HCT116 (cell line): Measurements from ENCODE around the gene CERS5. TPM values are rescaled to one million over a fixed set of nuclear protein-coding genes. Genes with fewer than 3 reads are reported as not detected.

ENCODE experiments used
- ATAC-seq: fragments of 200-7000 bp; cut with Tn5 transposase; 2 replicates; pipeline ENCODE4 v1.9.1; 2020; ENCODE audit warnings: mild to moderate bottlenecking, moderate library complexity
- BruUV-seq: library from RNA; stranded (reverse); fragments of 400-500 nt; replicated peaks from 2 replicates; lab custom pipeline; 2021; lab: Mats Ljungman, UMichigan
- CTCF ChIA-PET: fragments of 300-600 bp; sonication (Branson Sonifier 250); formaldehyde crosslinking; loops from one replicate; lab custom pipeline; 2021; ENCODE audit warnings: antibody characterized with exemption; lab: Charles Lee
- POLR2A ChIA-PET: fragments of 300-600, 350-600 bp; sonication (Branson Sonifier 250); formaldehyde crosslinking; loops from one replicate; lab custom pipeline; 2021; ENCODE audit warnings: antibody characterized with exemption; lab: Charles Lee
- RAD21 ChIA-PET, 2 experiments: fragments of 300-600 bp; sonication (Branson Sonifier 250); formaldehyde crosslinking; loops; one replicate each; lab custom pipeline; 2023; ENCODE audit warnings: low total read pairs in 2 of 2; ENCODE audit not compliant: uncharacterized antibody in 2 of 2, unreplicated experiment in 2 of 2, low non-redundant PET in 1 of 2; lab: Charles Lee
- DNase-seq: peaks from one replicate; pipeline ENCODE4 v3.0.0-alpha.2; 2010; ENCODE audit warnings: low read depth, low spot score
- H2AFZ ChIP-seq: fragments of 200-600 bp; shearing (Covaris generic), sonication (generic); 2 replicates; pipeline ENCODE4 v1.6.1; 2017; ENCODE audit warnings: low read depth, mixed run types, mixed read lengths, antibody characterized with exemption, low read length; ENCODE audit not compliant: poor library complexity, severe bottlenecking
- H3K27ac ChIP-seq: 2 replicates; pipeline ENCODE4 v1.5.1; 2012; ENCODE audit warnings: low read depth, low read length
- H3K27me3 ChIP-seq: fragments of 200-600 bp; sonication (generic); 2 replicates; pipeline ENCODE4 v1.6.1; 2016; ENCODE audit warnings: mixed run types, low read length, mixed read lengths; ENCODE audit not compliant: insufficient read depth
- H3K36me3 ChIP-seq, 2 experiments: fragments of 200-500 bp in 1 of 2; fragments of 200-600 bp in 1 of 2; sonication (Bioruptor generic) in 1 of 2; sonication (generic) in 1 of 2; 2 replicates each; pipeline versions ENCODE4 v1.5.1 to v1.6.1; 2014 to 2016; ENCODE audit warnings: low read length in 2 of 2, inconsistent platforms in 1 of 2, mixed read lengths in 1 of 2, mixed run types in 1 of 2; ENCODE audit not compliant: insufficient read depth in 2 of 2, control insufficient read depth in 1 of 2
- H3K4me1 ChIP-seq, 2 experiments: fragments of 200-600 bp in 1 of 2; sonication (generic) in 1 of 2; 2 replicates each; pipeline versions ENCODE4 v1.5.1 to v1.6.1; 2012 to 2017; ENCODE audit warnings: low read length in 2 of 2, inconsistent platforms in 1 of 2, mild to moderate bottlenecking in 1 of 2, mixed read lengths in 1 of 2, mixed run types in 1 of 2, moderate library complexity in 1 of 2; ENCODE audit not compliant: insufficient read depth in 2 of 2, control insufficient read depth in 1 of 2
- H3K4me2 ChIP-seq: fragments of 200-600 bp; sonication (generic); 2 replicates; pipeline ENCODE4 v1.6.1; 2017; ENCODE audit warnings: mixed run types, low read length, mixed read lengths
- H3K4me3 ChIP-seq, 2 experiments: fragments of 200-600 bp in 1 of 2; sonication (generic) in 1 of 2; replicated peaks in 1 of 2; 2 replicates each; pipeline ENCODE4 v1.5.1; 2011 to 2016; ENCODE audit warnings: low read length in 2 of 2, control low read depth in 1 of 2, low read depth in 1 of 2, mild to moderate bottlenecking in 1 of 2, mixed read lengths in 1 of 2, mixed run types in 1 of 2
- H3K79me2 ChIP-seq: fragments of 200-600 bp; sonication (generic); 2 replicates; pipeline ENCODE4 v1.6.1; 2017; ENCODE audit warnings: mild to moderate bottlenecking, mixed run types, low read length, moderate library complexity, mixed read lengths; ENCODE audit not compliant: insufficient read depth
- H3K9ac ChIP-seq: fragments of 200-600 bp; sonication (generic); 2 replicates; pipeline ENCODE4 v1.6.1; 2016; ENCODE audit warnings: low read length, mixed read lengths
- H3K9me2 ChIP-seq: fragments of 200-600 bp; sonication (generic), shearing (Covaris generic); 2 replicates; pipeline ENCODE4 v1.6.1; 2017; ENCODE audit warnings: mixed run types, mild to moderate bottlenecking, moderate library complexity; ENCODE audit not compliant: insufficient read depth
- H3K9me3 ChIP-seq, 2 experiments: fragments of 200-500 bp in 1 of 2; fragments of 200-600 bp in 1 of 2; sonication (Bioruptor generic) in 1 of 2; sonication (generic) in 1 of 2; 2 replicates each; pipeline ENCODE4 v1.6.1; 2014 to 2017; ENCODE audit warnings: low read length in 2 of 2, mixed read lengths in 2 of 2, inconsistent platforms in 1 of 2, low read depth in 1 of 2, mild to moderate bottlenecking in 1 of 2, mixed run types in 1 of 2, moderate library complexity in 1 of 2; ENCODE audit not compliant: control insufficient read depth in 1 of 2, insufficient read depth in 1 of 2
- H4K20me1 ChIP-seq: fragments of 200-600 bp; sonication (generic), shearing (Covaris generic); 2 replicates; pipeline ENCODE4 v1.6.1; 2017; ENCODE audit warnings: mixed run types, mild to moderate bottlenecking, moderate library complexity; ENCODE audit not compliant: insufficient read depth
- ATF3 ChIP-seq: IDR thresholded peaks from 2 replicates; pipeline ENCODE4 v1.6.1; 2012
- CTCF ChIP-seq, 3 experiments: fragments of 200-600 bp in 1 of 3; sonication (generic) in 1 of 3; IDR thresholded peaks in 2 of 3; conservative IDR thresholded peaks in 1 of 3; 2 replicates each; pipeline ENCODE4 v1.5.1; 2012 to 2017; ENCODE audit warnings: low read depth in 2 of 3, low read length in 2 of 3, antibody characterized with exemption in 1 of 3, borderline replicate concordance in 1 of 3, control low read depth in 1 of 3, mild to moderate bottlenecking in 1 of 3, mixed read lengths in 1 of 3, mixed run types in 1 of 3, moderate library complexity in 1 of 3; ENCODE audit not compliant: insufficient read depth in 1 of 3
- ELF1 ChIP-seq: IDR thresholded peaks from 2 replicates; pipeline ENCODE4 v1.6.1; 2012; ENCODE audit warnings: low read depth, borderline replicate concordance
- EZH2phosphoT487 ChIP-seq: fragments of 200-600 bp; IDR thresholded peaks from 2 replicates; pipeline ENCODE4 v1.6.1; 2018; ENCODE audit warnings: antibody characterized with exemption, borderline replicate concordance
- JUND ChIP-seq: IDR thresholded peaks from 2 replicates; pipeline ENCODE4 v1.6.1; 2012
- POLR2A ChIP-seq: IDR thresholded peaks from 2 replicates; pipeline ENCODE4 v1.7.0; 2011; ENCODE audit warnings: borderline replicate concordance; ENCODE audit not compliant: insufficient read depth, insufficient read length; ENCODE audit errors: extremely low read depth
- POLR2AphosphoS5 ChIP-seq: IDR thresholded peaks from 2 replicates; pipeline ENCODE4 v1.6.1; 2011; ENCODE audit warnings: mild to moderate bottlenecking, low read depth, low read length, moderate library complexity
- RAD21 ChIP-seq: IDR thresholded peaks from 2 replicates; pipeline ENCODE4 v1.6.1; 2012; ENCODE audit warnings: low read depth, mild to moderate bottlenecking
- SIN3A ChIP-seq: IDR thresholded peaks from 2 replicates; pipeline ENCODE4 v1.6.1; 2012; ENCODE audit warnings: low read depth
- SP1 ChIP-seq: IDR thresholded peaks from 2 replicates; pipeline ENCODE4 v1.6.1; 2012; ENCODE audit warnings: low read depth
- TCF7L2 ChIP-seq: IDR thresholded peaks from 2 replicates; pipeline ENCODE4 v1.7.0; 2011; ENCODE audit warnings: borderline replicate concordance, inconsistent platforms; ENCODE audit not compliant: insufficient read depth, insufficient read length; ENCODE audit errors: extremely low read depth
- YY1 ChIP-seq: IDR thresholded peaks from 2 replicates; pipeline ENCODE4 v1.6.1; 2011; ENCODE audit warnings: low read length, low read depth, moderate library complexity, mild to moderate bottlenecking; ENCODE audit not compliant: insufficient replicate concordance; ENCODE audit errors: extremely low read depth
- ZBTB33 ChIP-seq: IDR thresholded peaks from 2 replicates; pipeline ENCODE4 v1.6.1; 2011; ENCODE audit warnings: mild to moderate bottlenecking, low read length, moderate library complexity; ENCODE audit not compliant: insufficient replicate concordance; ENCODE audit errors: extremely low read depth
- intact Hi-C: fragments of 100-400 bp; cut with micrococcal nuclease; formaldehyde crosslinking; loops from 2 replicates; pipeline ENCODE4 v1.10.0; 2022
- total RNA-seq: library from RNA; stranded (reverse); gene quantifications from one replicate; pipeline ENCODE4 v1.2.1, GENCODE V29; 2021; ENCODE audit not compliant: unreplicated experiment

CERS5 gene
- total RNA-seq, 1 experiment from 2014 or later, result 33.4 TPM

- Histone ChIP-seq H3K4me2 (no peak overlapping the region), H3K9me2 (no peaks in the 10 kb centered on the region), H3K4me3 (no peak overlapping the region), H3K4me1 (no peaks in the 10 kb centered on the region), H3K9me3 (no peaks in the 10 kb centered on the region), H3K27ac (no peak overlapping the region), H3K36me3 (peaks cover 2 to 13% of the 10 kb centered on the region in 2 experiments; a peak in 2 of 4 replicates), H3K9ac (no peak overlapping the region), H3K79me2 (peaks cover 12% of the 10 kb centered on the region), H4K20me1 (no peaks in the 10 kb centered on the region), H2AFZ (no peak overlapping the region), H3K27me3 (no peaks in the 10 kb centered on the region)
- ATAC-seq (no peak), DNase-seq (no peak)
- RAD21 ChIA-PET, result no interaction called here
- TF ChIP-seq ATF3 (no peak), POLR2A (no peak), TCF7L2 (no peak), ELF1 (no peak), CTCF (IDR thresholded peaks at IDR 0.05 in 2 of 3, conservative IDR thresholded peaks at IDR 0.05 in 1 of 3; ENCODE audit: borderline replicate concordance in 1 of 3, insufficient read depth in 1 of 3, low read depth in 2 of 3, low read length in 2 of 3) (no peak), SP1 (no peak), POLR2AphosphoS5 (no peak), RAD21 (no peak), SIN3A (no peak), ZBTB33 (no peak), EZH2phosphoT487 (no peak), JUND (no peak), YY1 (no peak)
- CTCF ChIA-PET, result no interaction called here
- intact Hi-C loops, result no loop called here
- POLR2A ChIA-PET, result no interaction called here
- no TSS peak for BruUV-seq
Measured at GRCh38 chr12:50123203-50123602, 44.0 kb downstream of the CERS5 start.
